AG04449 (cell line): Measurements from ENCODE around the gene TEX28.
"Not testable (repeated sequence)": the region's sequence is repeated elsewhere in the genome, so short reads cannot be mapped to it uniquely, and the experiment has no call there.

Experiments
- CTCF ChIA-PET: fragments of 350-600 bp; formaldehyde crosslinking; extraction: SDS; loops from one replicate; lab custom pipeline; 2021; ENCODE audit warnings: antibody characterized with exemption; lab: Yijun Ruan, JAX
- POLR2A ChIA-PET: fragments of 400-600, 350-600 bp; formaldehyde crosslinking; extraction: SDS; loops from one replicate; lab custom pipeline; 2020; ENCODE audit warnings: antibody characterized with exemption, inconsistent platforms; lab: Yijun Ruan, JAX
- DNase-seq: peaks from one replicate; pipeline ENCODE4 v3.0.0-alpha.2; 2010; ENCODE audit warnings: low read depth, low spot score
- H3K4me3 ChIP-seq: 2 replicates; pipeline ENCODE4 v1.5.1; 2011; ENCODE audit warnings: low read depth, mild to moderate bottlenecking, control low read depth, low read length
- TF ChIP-seq, protein P1 (sequence below): IDR thresholded peaks from one replicate; pipeline ENCODE4 v1.5.1; 2011; ENCODE audit warnings: mild to moderate bottlenecking, moderate library complexity, low read length, control low read depth, inconsistent platforms; ENCODE audit not compliant: insufficient read depth; ENCODE audit errors: missing control alignments

TEX28 gene

DNA sequence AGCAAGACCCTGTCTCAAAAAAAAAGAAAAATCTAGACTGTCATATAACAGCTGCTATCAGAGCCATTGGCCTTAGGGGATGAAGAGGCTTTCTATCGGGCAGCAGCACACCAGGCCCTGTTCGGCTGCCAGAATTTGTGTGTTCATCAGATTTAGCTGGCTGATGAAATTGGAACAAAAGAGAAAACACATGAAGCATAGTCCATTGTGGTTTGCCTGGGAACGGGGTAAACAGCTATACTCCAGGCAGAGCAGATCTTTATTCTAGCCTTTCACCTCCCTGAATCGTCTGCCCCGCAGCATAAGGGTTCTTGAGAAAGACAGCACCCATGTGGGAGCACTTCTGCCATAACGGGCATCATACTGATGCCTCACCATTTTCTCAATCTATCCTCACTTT is 12.3 kb upstream of the TEX28 start:
- TF ChIP-seq, protein P1, sequence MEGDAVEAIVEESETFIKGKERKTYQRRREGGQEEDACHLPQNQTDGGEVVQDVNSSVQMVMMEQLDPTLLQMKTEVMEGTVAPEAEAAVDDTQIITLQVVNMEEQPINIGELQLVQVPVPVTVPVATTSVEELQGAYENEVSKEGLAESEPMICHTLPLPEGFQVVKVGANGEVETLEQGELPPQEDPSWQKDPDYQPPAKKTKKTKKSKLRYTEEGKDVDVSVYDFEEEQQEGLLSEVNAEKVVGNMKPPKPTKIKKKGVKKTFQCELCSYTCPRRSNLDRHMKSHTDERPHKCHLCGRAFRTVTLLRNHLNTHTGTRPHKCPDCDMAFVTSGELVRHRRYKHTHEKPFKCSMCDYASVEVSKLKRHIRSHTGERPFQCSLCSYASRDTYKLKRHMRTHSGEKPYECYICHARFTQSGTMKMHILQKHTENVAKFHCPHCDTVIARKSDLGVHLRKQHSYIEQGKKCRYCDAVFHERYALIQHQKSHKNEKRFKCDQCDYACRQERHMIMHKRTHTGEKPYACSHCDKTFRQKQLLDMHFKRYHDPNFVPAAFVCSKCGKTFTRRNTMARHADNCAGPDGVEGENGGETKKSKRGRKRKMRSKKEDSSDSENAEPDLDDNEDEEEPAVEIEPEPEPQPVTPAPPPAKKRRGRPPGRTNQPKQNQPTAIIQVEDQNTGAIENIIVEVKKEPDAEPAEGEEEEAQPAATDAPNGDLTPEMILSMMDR: no peak
- ChIA-PET POLR2A (no interaction called here), CTCF (interaction anchor here (0.9 to 4.9 kb wide), 5 partner anchors 10 to 220 kb away, joined by 3 to 36 read pairs (median 3); partner anchors contain the start of genes TEX28 and TKTL1)
- no peak for DNase-seq
- H3K4me3 ChIP-seq: no peak overlapping the region

DNA sequence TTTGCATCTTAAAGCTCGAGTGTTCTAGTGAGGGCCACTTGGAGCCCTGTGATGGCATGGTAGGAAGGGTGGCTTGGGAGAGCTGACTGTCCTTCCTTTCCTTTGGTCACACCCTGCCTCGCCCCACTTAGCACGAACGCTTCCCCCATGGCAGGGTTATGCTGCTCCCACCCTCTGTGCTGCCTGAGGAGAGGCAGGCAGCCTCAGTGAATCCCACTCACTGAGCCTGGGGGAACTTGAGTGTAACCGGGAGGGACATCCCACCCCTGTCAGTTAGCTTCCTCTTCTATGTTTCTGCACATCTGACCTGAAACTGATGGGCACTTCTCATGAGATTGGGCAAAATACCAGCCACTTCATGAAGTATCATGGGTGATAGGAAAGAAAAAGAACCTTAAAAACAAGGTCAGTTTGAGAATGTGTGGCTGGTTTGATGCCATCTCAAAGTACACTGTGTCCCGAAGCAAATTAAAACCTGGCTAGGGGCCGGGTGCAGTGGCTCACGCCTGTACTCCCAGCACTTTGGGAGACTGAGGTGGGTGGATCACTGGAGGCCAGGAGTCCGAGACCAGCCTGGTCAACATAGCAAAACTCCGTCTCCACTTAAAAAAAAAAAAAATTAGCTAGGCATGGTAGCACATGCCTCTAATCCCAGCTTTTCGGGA is 10.7 kb upstream of the TEX28 start:
- no peak for DNase-seq
- POLR2A ChIA-PET: no interaction called here
- no peak overlapping the region for H3K4me3 ChIP-seq
- TF ChIP-seq, protein P1: no peak
- CTCF ChIA-PET: interaction anchor here (0.7 to 4.9 kb wide), 4 partner anchors 12 to 292 kb away, joined by 3 to 36 read pairs (median 3); no protein-coding TSS in a partner anchor

DNA sequence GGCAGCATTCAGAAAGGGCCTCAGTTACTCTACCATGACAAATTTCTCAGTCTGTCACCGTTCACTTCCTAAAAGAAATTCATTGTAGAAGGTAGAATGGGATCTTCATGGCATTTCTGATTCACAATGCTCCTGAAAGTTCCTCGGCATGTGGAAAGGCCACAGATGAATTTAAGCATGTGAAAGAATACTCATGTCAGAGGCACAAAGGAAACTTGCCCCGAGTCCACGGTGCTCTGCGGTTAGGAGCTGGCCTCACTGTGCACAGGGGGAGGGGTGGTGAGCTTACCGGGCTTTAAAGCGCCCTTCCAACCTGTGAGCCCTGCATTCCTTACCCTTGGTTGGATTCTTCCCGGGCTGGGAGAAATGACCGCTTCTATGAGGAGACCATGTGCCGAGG is 9.9 kb upstream of the TEX28 start:
- no peak overlapping the region for H3K4me3 ChIP-seq
- DNase-seq: no peak
- ChIA-PET POLR2A (no interaction called here), CTCF (interaction anchor here (1.7 kb wide), 1 partner anchor 17 kb away, joined by 3 read pairs; no protein-coding TSS in a partner anchor)
- TF ChIP-seq, protein P1: no peak

DNA sequence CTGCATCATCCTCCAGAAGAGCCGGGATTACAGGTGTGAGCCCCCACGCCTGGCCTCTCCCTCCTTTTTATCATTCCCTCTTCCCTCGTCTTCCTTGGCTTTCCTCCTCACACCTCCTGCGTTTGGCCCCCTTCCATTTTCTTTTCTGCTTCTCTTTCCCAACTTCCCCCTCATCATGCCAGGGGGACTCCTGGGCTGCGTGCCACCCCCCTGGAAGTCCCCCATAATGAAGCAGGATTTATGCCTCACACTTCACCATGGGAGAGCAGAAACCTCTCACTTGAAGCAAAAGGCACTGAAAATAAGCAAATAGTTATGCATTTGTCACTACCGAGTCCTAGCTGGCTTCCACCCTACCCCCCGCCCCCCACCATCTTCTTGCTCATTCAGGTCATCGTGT is 8.6 kb upstream of the TEX28 start:
- CTCF ChIA-PET: interaction anchor here (1.1 kb wide), 2 partner anchors 9 to 14 kb away, joined by 3 to 4 read pairs; partner anchors contain the start of gene TEX28
- POLR2A ChIA-PET: no interaction called here
- no peak overlapping the region for H3K4me3 ChIP-seq
- TF ChIP-seq, protein P1: no peak
- no peak for DNase-seq

DNA sequence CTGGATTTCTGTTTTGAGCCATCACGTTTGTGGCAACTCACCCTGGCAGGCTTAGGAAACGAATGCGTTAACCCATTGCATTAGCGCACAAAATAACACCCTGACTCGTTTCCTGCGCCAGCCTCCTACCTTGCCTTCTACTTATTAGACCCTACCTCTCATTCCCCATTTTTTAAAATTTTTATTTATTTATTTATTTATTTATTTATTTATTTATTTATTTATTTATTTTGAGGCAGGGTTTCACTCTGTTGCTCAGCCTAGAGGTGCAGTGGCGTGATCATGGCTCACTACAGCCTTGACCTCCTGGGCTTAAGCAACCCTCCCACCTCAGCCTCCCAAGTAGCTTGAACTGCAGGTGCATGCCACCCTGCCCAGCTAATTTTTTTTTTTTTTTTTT is 8.1 kb upstream of the TEX28 start:
- DNase-seq, CTCF ChIA-PET, H3K4me3 ChIP-seq, POLR2A ChIA-PET: not testable (repeated sequence)

DNA sequence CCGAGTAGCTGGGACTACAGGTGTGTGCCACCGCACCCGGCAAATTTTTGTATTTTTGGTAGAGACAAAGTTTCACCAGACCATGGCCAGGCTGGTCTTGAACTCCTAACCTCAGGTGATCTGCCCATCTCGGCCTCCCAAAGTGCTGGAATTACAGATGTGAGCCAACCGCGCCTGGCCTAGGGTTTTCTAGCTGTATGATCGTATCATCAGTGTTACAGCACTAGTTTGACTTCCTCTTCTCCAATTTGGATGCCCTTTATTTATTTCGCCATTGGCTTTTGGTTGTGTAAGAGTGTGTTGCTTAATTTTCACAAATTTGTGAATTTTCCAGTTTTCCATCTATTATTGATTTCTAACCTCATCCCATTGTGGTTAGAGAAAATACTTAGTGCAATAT is 5.9 kb upstream of the TEX28 start:
- POLR2A ChIA-PET: no interaction called here
- no peak overlapping the region for H3K4me3 ChIP-seq
- no peak for DNase-seq
- TF ChIP-seq, protein P1: no peak
- CTCF ChIA-PET: interaction anchor here (1.2 kb wide), 1 partner anchor 9 kb away, joined by 4 read pairs; no protein-coding TSS in a partner anchor
